Activated CD8-positive, alpha-beta memory T cell treated with anti-CD3 and anti-CD28 coated beads for 36 hours (primary cell): Measurements from ENCODE around the gene ASPG. TPM values are rescaled to one million over a fixed set of nuclear protein-coding genes. Genes with fewer than 3 reads are reported as not detected.

Experiments
- CTCF ChIA-PET: fragments of 350-600 bp; sonication (Branson Sonifier 250); formaldehyde crosslinking; loops from one replicate; lab custom pipeline; 2021; ENCODE audit warnings: antibody characterized with exemption; lab: Charles Lee
- POLR2A ChIA-PET: fragments of 350-600 bp; sonication (Branson Sonifier 250); formaldehyde crosslinking; loops from one replicate; lab custom pipeline; 2021; ENCODE audit warnings: antibody characterized with exemption; lab: Charles Lee
- total RNA-seq, 2 experiments: library from RNA; stranded (reverse); gene quantifications; one replicate each; pipeline ENCODE4 v1.2.3, GENCODE V29; 2021

The ASPG gene
- total RNA-seq, 2 experiments from 2014 or later, result not detected

DNA sequence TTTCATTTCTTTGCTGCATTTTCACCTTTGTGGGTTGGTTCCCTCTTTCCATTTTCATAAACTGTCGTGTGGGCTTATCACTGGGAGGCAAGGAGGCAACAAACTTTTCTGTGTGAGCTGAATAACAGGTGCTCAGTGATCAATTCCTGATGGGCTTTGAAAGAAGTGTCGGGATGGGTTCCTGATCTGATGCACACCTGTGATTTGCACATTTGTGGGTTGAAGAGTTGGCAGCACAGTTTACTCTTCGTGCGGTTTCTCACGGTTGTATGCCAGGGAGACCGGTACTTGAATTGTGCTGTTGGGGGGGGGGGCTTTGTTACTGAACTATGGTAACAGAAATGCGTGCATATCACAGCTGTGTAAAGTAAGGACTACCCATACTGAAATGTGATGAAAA, 16.0 kb upstream of the ASPG start:
- CTCF ChIA-PET, result no interaction called here
- POLR2A ChIA-PET, result no interaction called here

DNA sequence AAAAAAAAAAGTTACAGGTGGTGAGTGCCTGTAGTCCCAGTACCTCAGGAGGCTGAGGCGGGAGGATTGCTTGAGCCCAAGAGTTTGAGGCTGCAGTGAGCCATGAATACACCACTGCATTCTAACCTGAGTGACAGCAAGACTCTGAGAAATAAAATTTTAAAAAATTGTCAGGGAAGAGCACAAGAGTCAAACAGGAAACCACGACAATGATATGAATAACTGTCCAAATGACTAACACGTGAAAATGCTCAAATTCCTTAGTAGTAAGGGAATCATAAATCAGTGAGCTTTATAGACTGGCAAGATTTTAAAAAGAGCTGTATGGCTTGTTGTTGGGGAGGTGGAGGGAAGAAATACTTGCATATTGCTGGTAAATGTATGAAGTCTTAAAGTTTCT, 12.9 kb upstream of the ASPG start:
- ChIA-PET CTCF (no interaction called here), POLR2A (no interaction called here)

- ChIA-PET CTCF (interaction anchor here (0.8 kb wide), 1 partner anchor 11 kb away, joined by 3 read pairs; no protein-coding TSS in a partner anchor), POLR2A (no interaction called here)
Observed at GRCh38 chr14:104073764-104074163, 11.7 kb upstream of the ASPG start.

GRCh38 chr14:104075530-104076151, 9.9 kb upstream of the ASPG start:
- ChIA-PET CTCF (no interaction called here), POLR2A (no interaction called here)

- CTCF ChIA-PET, result interaction anchor here (2.1 kb wide), 1 partner anchor 17 kb away, joined by 9 read pairs; no protein-coding TSS in a partner anchor
- POLR2A ChIA-PET, result no interaction called here
Observed at GRCh38 chr14:104076743-104077142, 8.8 kb upstream of the ASPG start.

DNA sequence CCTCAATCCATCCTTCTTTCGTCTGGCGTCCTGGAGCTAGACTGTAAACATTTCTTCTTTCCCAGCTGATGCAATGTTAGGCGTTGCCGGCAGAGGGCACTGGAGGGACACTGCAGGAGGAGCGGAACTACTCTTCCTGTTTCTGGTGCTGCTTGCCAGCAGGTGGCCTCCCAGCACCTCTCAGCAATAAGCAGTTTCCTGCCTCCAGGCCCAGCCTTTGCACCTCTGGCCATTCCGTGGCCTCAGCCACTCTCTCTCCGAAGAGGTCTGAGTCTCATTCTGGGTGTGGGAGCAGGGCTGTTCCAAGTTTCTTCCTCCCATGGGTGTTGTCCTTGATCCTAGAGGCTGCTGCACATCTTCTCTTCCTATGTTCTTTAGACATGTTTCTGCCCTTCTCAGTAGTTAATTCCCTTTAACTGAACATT, 7.5 kb upstream of the ASPG start:
- CTCF ChIA-PET, result interaction anchor here (0.6 to 2.1 kb wide), 5 partner anchors 16 to 486 kb away, joined by 3 to 9 read pairs (median 3); no protein-coding TSS in a partner anchor
- POLR2A ChIA-PET, result no interaction called here

GRCh38 chr14:104080376-104081260, 4.9 kb upstream of the ASPG start:
- POLR2A ChIA-PET, result no interaction called here
- CTCF ChIA-PET, result no interaction called here

- ChIA-PET CTCF (no interaction called here), POLR2A (no interaction called here)
Observed at GRCh38 chr14:104081261-104081835, 4.2 kb upstream of the ASPG start.

DNA sequence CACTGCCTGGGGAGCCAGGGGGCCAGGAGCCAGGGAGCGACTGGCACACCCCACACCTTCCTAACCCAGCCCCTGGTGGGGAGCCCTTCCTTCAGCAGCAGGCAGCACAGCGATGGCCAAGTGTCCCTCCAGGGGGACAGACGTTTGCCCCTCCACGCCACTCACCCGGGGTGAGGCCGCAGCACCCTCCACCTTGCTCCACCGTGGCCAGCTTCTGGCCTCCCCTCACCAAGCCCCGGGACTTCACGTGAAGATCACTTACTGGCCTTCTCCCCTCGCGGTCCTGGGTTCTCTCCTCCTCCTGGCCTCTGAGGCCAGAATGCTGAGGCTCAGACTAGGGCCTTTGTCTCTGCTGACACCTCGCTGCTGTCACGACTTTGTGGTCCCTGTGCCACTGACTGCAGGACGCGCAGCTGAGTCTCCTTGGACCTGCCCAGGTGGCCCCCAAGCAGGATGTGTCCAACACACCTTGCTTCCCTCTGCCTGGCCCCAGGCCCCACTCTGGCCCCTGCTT, 3.5 kb upstream of the ASPG start:
- ChIA-PET CTCF (no interaction called here), POLR2A (no interaction called here)

GRCh38 chr14:104082807-104083206, 2.7 kb upstream of the ASPG start:
- POLR2A ChIA-PET, result no interaction called here
- CTCF ChIA-PET, result no interaction called here

- CTCF ChIA-PET, result interaction anchor here (0.8 to 1.0 kb wide), 2 partner anchors 10 to 11 kb away, joined by 3 to 4 read pairs; no protein-coding TSS in a partner anchor
Observed at GRCh38 chr14:104084251-104085002, 1.1 kb upstream of the ASPG start.

DNA sequence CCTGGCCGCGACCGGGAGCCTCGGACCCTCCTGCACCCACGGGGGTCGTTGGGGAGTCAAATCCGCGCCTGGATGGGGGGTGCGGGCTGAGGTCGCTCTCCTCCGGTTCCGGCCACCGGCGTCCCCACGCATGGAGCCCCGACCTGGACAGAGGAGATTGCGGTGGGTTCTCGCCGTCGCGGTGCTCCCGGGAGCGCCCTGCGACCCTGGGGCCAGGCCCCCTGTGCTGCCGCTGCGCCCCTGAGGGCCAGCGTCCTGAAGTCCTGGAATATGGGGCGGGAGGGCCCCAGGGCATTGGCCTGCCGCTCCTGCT, 345 bp downstream of the ASPG start:
- ChIA-PET POLR2A (no interaction called here), CTCF (no interaction called here)

More at GRCh38 chr14:104084251-104085002, 1.1 kb upstream of the ASPG start:
- POLR2A ChIA-PET, result no interaction called here

DNA sequence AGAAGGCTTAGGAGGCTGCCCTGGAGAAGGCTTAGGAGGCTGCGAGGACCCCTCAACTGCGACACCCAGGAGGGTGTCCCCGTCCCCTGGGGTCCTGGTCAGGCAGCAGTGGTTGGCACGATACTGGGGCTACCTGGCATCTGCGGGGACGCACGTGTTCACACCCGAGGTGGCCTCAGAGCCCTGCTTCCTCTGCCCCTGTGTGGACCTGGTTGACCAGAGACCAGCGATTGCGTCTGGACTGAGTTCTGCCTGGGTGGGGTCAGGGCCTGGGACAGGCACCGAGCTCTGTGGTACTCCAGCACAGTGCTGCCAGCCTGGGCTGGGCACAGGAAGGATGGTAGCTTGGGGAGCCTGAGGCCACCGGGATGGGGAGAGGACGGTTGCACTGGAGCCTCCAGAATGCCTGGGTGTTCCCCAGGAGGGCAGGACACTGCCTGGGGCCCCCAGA, 735 bp downstream of the ASPG start:
- POLR2A ChIA-PET, result no interaction called here
- CTCF ChIA-PET, result no interaction called here

- POLR2A ChIA-PET, result no interaction called here
- CTCF ChIA-PET, result no interaction called here
Observed at GRCh38 chr14:104086661-104087461, 1.4 kb downstream of the ASPG start.

- CTCF ChIA-PET, result no interaction called here
- POLR2A ChIA-PET, result no interaction called here
Observed at GRCh38 chr14:104087505-104087904, 2.0 kb downstream of the ASPG start.

DNA sequence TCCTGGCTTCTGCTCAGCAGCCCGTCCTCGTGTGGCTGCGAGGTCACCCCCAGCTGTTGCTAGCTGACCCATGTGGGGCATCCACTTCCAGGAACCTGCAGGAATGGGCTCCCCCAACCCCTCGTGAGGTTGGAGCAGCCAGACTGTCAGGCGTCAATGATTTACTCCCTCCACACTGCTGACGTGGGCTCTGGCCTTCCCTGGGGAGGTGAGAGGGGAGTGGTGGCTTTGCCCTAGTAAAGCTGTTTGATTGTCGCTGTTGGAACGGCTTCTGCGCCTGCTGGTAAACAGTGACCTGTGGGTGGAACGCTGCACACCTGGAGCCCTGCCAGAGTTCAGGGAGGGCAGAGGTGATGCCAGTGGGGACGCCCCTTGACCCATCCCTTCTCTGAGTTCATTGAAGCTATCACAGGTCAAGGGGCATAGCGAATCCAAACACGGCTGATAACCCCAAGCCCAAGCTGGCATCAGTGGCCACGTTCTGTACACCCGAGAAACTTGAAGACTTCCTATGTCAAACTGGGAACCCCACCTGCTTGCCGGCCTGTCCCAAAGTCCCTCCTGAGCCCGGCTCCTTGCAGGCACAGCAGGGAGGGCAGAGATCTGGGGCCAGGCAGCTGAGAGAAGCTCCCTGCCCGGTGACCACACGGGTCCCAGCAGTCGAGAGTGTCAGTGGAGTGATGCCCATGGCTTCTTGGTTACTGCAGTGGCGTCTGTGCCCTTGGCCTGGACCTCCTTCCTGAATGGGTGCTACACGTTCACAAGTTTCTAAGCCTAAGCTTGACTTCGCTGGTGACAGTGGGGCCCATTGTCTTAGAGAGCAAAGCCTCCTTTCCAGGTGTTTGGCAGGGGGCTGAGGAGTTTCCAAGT, 2.7 kb downstream of the ASPG start:
- CTCF ChIA-PET, result no interaction called here
- POLR2A ChIA-PET, result no interaction called here

- CTCF ChIA-PET, result no interaction called here
- POLR2A ChIA-PET, result no interaction called here
Observed at GRCh38 chr14:104090071-104090748, 4.7 kb downstream of the ASPG start.
